ENCODE results near the gene CCIN.

Gene CCIN

DNA sequence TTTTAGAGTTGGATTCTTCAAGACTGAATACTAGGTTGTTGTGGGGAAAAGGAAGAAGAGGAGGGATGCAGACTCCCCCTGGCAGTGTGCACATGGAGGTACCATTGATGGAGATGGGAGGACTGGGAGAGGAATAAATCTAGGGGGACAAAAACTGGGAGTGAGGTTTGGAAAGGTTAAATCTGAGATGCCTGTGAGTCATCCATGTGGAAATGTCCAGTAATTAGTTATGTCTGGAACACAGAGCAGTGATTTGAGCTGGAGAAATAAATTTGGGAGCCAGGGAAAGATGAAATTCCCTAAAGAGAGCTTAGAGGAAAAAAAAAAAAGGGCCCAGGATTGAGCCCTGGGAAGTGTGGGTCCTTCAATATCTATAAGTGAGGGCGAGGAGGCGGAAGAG lies 8.0 kb upstream of the CCIN start:
- TF ChIP-seq, protein P1, sequence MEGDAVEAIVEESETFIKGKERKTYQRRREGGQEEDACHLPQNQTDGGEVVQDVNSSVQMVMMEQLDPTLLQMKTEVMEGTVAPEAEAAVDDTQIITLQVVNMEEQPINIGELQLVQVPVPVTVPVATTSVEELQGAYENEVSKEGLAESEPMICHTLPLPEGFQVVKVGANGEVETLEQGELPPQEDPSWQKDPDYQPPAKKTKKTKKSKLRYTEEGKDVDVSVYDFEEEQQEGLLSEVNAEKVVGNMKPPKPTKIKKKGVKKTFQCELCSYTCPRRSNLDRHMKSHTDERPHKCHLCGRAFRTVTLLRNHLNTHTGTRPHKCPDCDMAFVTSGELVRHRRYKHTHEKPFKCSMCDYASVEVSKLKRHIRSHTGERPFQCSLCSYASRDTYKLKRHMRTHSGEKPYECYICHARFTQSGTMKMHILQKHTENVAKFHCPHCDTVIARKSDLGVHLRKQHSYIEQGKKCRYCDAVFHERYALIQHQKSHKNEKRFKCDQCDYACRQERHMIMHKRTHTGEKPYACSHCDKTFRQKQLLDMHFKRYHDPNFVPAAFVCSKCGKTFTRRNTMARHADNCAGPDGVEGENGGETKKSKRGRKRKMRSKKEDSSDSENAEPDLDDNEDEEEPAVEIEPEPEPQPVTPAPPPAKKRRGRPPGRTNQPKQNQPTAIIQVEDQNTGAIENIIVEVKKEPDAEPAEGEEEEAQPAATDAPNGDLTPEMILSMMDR (IDR thresholded peaks at IDR 0.05; ENCODE audit: borderline replicate concordance, insufficient read depth, low read depth, low read length): no peak
- H3K4me3 ChIP-seq (ENCODE audit: low read depth, low read length): no peak overlapping the region

DNA sequence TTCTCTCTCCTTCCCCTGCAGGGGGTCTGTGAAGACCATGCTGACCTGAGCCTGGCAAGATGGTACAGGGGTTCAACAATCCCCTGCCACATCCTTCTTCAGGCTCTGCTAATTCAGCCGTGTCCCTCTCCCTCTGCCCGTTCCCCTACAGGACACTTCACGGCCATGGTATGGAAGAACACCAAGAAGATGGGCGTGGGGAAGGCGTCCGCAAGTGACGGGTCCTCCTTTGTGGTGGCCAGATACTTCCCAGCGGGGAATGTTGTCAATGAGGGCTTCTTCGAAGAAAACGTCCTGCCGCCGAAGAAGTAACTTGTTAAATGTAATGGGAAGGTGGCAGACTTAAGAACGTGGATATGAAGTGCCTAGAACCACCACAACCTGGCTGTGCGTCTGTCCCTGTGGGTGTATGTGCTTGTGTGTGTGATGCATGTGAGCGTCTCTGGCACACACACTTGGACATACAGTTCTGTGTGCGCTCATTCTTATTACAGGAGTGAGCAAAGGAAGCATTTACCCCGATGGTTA lies 6.9 kb upstream of the CCIN start:
- no peak overlapping the region for H3K4me3 ChIP-seq (ENCODE audit: low read depth, low read length)
- TF ChIP-seq, protein P1 (IDR thresholded peaks at IDR 0.05; ENCODE audit: borderline replicate concordance, insufficient read depth, low read depth, low read length): no peak

DNA sequence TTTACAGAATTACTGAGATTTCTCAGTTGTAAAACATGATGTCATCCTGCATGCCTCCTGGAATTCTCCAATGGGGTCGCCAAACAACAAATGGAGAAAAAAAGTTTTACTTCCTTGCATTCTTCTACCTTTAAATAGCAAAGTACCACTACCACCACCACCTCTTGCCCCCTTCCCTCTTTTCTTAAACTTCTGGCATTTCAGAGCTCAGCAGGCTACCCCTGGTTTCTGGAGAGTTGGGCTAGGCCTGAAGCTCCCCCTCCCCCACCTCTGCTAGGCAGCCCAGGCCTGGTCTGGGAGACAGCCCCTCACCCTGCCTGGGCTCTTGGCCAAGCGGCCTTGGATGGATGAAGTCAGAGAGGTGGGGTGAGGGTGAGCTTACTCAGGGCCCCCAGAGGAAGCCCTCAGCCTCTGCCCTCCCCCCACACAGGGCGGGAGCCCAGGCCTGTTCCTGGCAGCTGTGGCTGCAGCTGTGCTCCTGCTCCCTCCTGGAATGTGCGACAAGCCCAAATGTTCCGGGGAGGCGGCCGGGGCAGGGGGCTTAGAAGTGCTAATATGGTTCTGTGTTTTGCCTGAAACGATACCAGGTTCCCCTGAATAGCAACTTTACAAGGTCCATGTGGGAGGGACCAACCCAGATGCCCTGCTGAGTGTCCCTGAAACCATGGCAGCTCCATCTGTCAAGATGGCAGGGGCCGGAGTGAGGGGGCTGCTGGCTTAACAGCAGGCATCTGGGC lies 6.0 kb upstream of the CCIN start:
- H3K4me3 ChIP-seq (ENCODE audit: low read depth, low read length): no peak overlapping the region

DNA sequence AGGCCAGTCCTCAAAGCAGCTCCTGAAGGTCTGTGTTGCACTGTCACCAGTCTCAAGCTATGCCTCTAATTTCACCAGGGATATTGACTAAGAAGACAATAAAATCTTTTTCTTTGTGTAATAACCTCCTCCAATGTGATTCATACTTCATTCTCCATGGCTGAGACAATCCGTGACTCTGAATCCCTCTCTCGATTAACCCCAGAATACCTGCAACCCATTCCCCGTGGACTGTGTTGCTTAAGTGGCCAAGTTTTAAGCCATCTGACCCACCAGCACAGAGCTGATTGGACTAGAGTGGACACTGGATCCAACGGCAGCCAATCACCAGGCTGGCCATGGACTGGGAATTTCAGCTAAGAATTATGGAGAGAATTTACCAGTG lies 5.4 kb upstream of the CCIN start:
- no peak overlapping the region for H3K4me3 ChIP-seq (ENCODE audit: low read depth, low read length)
- TF ChIP-seq, protein P1 (IDR thresholded peaks at IDR 0.05; ENCODE audit: borderline replicate concordance, insufficient read depth, low read depth, low read length): no peak

More for the DNA sequence above, 6.0 kb upstream of the CCIN start:
- TF ChIP-seq, protein P1 (IDR thresholded peaks at IDR 0.05; ENCODE audit: borderline replicate concordance, insufficient read depth, low read depth, low read length): no peak

DNA sequence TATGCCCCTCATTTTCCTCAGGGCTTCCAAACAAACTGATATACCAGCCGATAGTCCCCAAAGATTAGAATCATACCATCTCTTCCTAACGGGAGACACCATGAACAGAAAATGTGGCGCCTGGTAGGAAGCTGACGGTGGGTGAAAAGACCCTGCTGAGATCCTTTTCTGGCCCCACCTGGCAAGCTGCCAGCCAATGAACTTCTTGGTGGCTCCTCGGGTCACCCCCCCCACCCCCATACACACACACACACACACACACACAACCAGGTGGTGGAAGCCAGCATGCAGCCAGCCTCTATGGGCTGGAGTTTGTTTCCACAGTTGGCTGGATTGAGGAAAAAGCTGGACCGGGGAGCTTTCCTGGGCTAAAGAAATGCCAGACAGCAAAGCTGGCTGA lies 4.8 kb upstream of the CCIN start:
- TF ChIP-seq, protein P1 (IDR thresholded peaks at IDR 0.05; ENCODE audit: borderline replicate concordance, insufficient read depth, low read depth, low read length): no peak

DNA sequence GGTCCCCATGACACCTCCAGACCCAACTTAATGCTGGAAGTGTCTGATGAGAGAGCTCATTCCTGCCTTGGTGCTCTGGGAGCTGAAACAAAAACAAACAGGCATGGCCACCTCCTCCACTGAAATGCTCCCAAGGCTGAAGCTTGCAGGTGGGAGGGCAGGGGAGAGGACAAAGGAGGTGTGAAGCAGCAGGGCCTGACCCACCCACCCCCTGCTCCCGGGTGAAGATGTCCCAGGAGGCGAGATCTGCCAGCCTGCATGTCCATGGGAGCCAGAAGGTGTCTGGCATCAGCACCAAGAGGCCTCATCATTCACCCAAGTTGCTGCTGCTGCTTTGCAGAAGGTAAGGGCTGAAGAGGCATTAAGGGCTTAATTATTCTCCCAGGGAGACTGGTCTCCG lies 4.2 kb upstream of the CCIN start:
- no peak overlapping the region for H3K4me3 ChIP-seq (ENCODE audit: low read depth, low read length)
- TF ChIP-seq, protein P1 (IDR thresholded peaks at IDR 0.05; ENCODE audit: borderline replicate concordance, insufficient read depth, low read depth, low read length): no peak

More for the DNA sequence above, 4.8 kb upstream of the CCIN start:
- no peak overlapping the region for H3K4me3 ChIP-seq (ENCODE audit: low read depth, low read length)

DNA sequence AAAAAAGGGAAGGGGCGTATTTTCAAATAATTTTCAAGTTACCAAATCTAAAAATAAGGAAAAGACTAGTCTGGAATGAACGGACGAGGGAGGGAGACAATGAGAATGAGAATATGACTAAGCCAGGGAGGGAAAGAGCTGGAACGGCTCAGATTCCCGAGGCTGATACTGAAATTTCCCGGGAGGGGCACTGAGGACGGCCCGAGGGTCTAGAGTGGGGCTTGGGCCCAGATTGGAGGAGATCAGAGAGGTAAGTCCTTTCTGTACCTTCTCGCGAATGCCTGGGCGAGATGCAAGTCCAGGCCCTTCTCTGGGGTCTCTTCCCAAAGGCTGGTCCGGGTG lies 3.4 kb upstream of the CCIN start:
- H3K4me3 ChIP-seq (ENCODE audit: low read depth, low read length): no peak overlapping the region
- TF ChIP-seq, protein P1 (IDR thresholded peaks at IDR 0.05; ENCODE audit: borderline replicate concordance, insufficient read depth, low read depth, low read length): no peak
